MM.1S (cell line): ENCODE data around the gene REL.

Experiments used
- DNase-seq: peaks from one replicate; pipeline ENCODE4 v3.0.0-alpha.2; 2015
- H2AFZ ChIP-seq: fragments of 300-600 bp; sonication (generic); 2 replicates; pipeline ENCODE4 v1.6.0; 2016; ENCODE audit warnings: antibody characterized with exemption, low read length
- H3F3A ChIP-seq: fragments of 300-600 bp; sonication (generic); 2 replicates; pipeline ENCODE4 v1.6.1; 2016; ENCODE audit warnings: mild to moderate bottlenecking, antibody characterized with exemption, low read length, moderate library complexity, mixed read lengths; ENCODE audit not compliant: insufficient read depth
- H3K27ac ChIP-seq: fragments of 300-600 bp; sonication (generic); 2 replicates; pipeline ENCODE4 v1.5.1; 2016; ENCODE audit warnings: mild to moderate bottlenecking, low read length
- H3K27me3 ChIP-seq: fragments of 300-600 bp; sonication (generic); replicated peaks from 2 replicates; pipeline ENCODE4 v1.6.0; 2016; ENCODE audit warnings: low read length; ENCODE audit not compliant: insufficient read depth
- H3K36me3 ChIP-seq: fragments of 300-600 bp; sonication (generic); replicated peaks from 2 replicates; pipeline ENCODE4 v1.6.1; 2016; ENCODE audit warnings: mild to moderate bottlenecking, low read length, mixed read lengths; ENCODE audit not compliant: insufficient read depth
- H3K4me1 ChIP-seq: fragments of 300-600 bp; sonication (generic); 2 replicates; pipeline ENCODE4 v1.6.1; 2016; ENCODE audit warnings: low read length, mixed read lengths
- H3K4me2 ChIP-seq: fragments of 300-600 bp; sonication (generic); 2 replicates; pipeline ENCODE4 v1.6.0; 2016; ENCODE audit warnings: low read depth, low read length
- H3K4me3 ChIP-seq: fragments of 300-600 bp; sonication (generic); 2 replicates; pipeline ENCODE4 v1.5.1; 2016; ENCODE audit warnings: low read length, mixed read lengths
- H3K79me2 ChIP-seq: fragments of 300-600 bp; sonication (generic); 2 replicates; pipeline ENCODE4 v1.6.1; 2016; ENCODE audit warnings: mixed run types, low read length, mixed read lengths
- H3K9ac ChIP-seq: fragments of 300-600 bp; sonication (generic); 2 replicates; pipeline ENCODE4 v1.6.1; 2016; ENCODE audit warnings: low read length, mixed read lengths
- H3K9me2 ChIP-seq: fragments of 300-600 bp; sonication (generic); replicated peaks from 2 replicates; pipeline ENCODE4 v1.6.1; 2016; ENCODE audit warnings: mild to moderate bottlenecking, low read length, mixed read lengths; ENCODE audit not compliant: insufficient read depth
- H3K9me3 ChIP-seq: fragments of 300-600 bp; sonication (generic); replicated peaks from 2 replicates; pipeline ENCODE4 v1.6.1; 2016; ENCODE audit warnings: mild to moderate bottlenecking, low read length, mixed read lengths; ENCODE audit not compliant: insufficient read depth
- H4K20me1 ChIP-seq: fragments of 300-600 bp; sonication (generic); 2 replicates; pipeline ENCODE4 v1.6.1; 2016; ENCODE audit warnings: mild to moderate bottlenecking, low read length, moderate library complexity, mixed read lengths; ENCODE audit not compliant: insufficient read depth
- CTCF ChIP-seq: fragments of 300-600 bp; sonication (generic); IDR thresholded peaks from 2 replicates; pipeline ENCODE4 v1.5.1; 2016; ENCODE audit warnings: antibody characterized with exemption, low read length, mixed read lengths
- EZH2 ChIP-seq: fragments of 300-600 bp; sonication (generic); optimal IDR thresholded peaks from 2 replicates; pipeline ENCODE3; 2017; ENCODE audit warnings: low read depth, mild to moderate bottlenecking, antibody characterized with exemption, low read length, mixed read lengths
- EZH2phosphoT487 ChIP-seq: fragments of 300-600 bp; sonication (generic); IDR thresholded peaks from 2 replicates; pipeline ENCODE4 v1.6.1; 2018; ENCODE audit warnings: antibody characterized with exemption, low read length

REL gene

GRCh38 chr2:60932954-60933353 is 51.6 kb downstream of the REL start:
- H3K4me2 ChIP-seq, result no peak overlapping the region
- H3K36me3 ChIP-seq, result no peaks in the 10 kb centered on the region
- no peak overlapping the region for H3K27ac ChIP-seq
- no peaks in the 10 kb centered on the region for H4K20me1 ChIP-seq
- H3K4me3 ChIP-seq, result no peak overlapping the region
- no peak overlapping the region for H3K9ac ChIP-seq
- H3K4me1 ChIP-seq, result no peaks in the 10 kb centered on the region
- no peak for TF ChIP-seq EZH2phosphoT487
- no peak for TF ChIP-seq CTCF
- TF ChIP-seq EZH2, result no peak
- no peak overlapping the region for H2AFZ ChIP-seq
- no peaks in the 10 kb centered on the region for H3F3A ChIP-seq
- H3K27me3 ChIP-seq, result no peaks in the 10 kb centered on the region
- H3K9me2 ChIP-seq, result no peaks in the 10 kb centered on the region
- no peak for DNase-seq
- H3K9me3 ChIP-seq, result no peaks in the 10 kb centered on the region
- no peaks in the 10 kb centered on the region for H3K79me2 ChIP-seq

- Histone ChIP-seq H3K9me2 (no peaks in the 10 kb centered on the region), H3K9ac (no peak overlapping the region), H3K9me3 (no peaks in the 10 kb centered on the region), H3K4me2 (no peak overlapping the region), H3K4me3 (no peak overlapping the region), H3K4me1 (no peaks in the 10 kb centered on the region), H3K36me3 (no peaks in the 10 kb centered on the region), H3K27me3 (no peaks in the 10 kb centered on the region), H3K79me2 (no peaks in the 10 kb centered on the region), H4K20me1 (no peaks in the 10 kb centered on the region), H2AFZ (no peak overlapping the region), H3K27ac (no peak overlapping the region), H3F3A (no peaks in the 10 kb centered on the region)
- TF ChIP-seq EZH2 (no peak), CTCF (no peak), EZH2phosphoT487 (no peak)
- DNase-seq, result no peak
These were observed 52.9 kb downstream of the REL start for GRCh38 chr2:60934165-60934722.

- H3K4me2 ChIP-seq, result no peak overlapping the region
- H3K9me2 ChIP-seq, result no peaks in the 10 kb centered on the region
- no peak overlapping the region for H2AFZ ChIP-seq
- no peak overlapping the region for H3K4me3 ChIP-seq
- no peaks in the 10 kb centered on the region for H3K4me1 ChIP-seq
- DNase-seq, result no peak
- no peaks in the 10 kb centered on the region for H3F3A ChIP-seq
- H3K9me3 ChIP-seq, result no peaks in the 10 kb centered on the region
- H3K9ac ChIP-seq, result no peak overlapping the region
- H3K27ac ChIP-seq, result no peak overlapping the region
- no peaks in the 10 kb centered on the region for H3K36me3 ChIP-seq
- H3K27me3 ChIP-seq, result no peaks in the 10 kb centered on the region
- TF ChIP-seq CTCF (no peak), EZH2 (no peak), EZH2phosphoT487 (no peak)
- no peaks in the 10 kb centered on the region for H4K20me1 ChIP-seq
- no peaks in the 10 kb centered on the region for H3K79me2 ChIP-seq
These were observed 55.4 kb downstream of the REL start for GRCh38 chr2:60936757-60937156.
